Measurements from ENCODE around the gene SIDT1.

Gene SIDT1

DNA sequence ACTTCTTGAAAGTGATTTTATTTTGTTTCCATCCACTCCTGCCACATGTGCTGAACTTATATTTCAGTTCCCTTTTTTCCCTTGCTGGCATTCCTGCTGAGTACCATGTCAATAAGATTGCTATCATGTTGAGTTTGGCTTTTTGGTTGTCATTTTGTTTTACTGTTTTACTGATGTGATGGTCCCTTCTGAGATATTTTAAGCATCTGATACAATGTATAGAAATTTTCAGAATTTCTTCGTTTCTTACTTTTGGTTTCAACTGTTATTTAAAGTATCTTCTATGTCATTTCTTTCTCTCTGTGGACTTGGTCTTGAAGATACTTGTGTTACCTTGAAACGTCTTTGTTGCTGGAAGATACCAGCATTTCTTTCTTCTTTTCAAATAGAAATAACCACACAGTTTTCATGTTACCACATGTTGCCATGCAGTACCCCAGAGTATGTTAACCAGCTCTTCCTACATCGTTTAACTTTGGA lies 14.1 kb downstream of the SIDT1 start:
- DNase-seq = no peak

DNA sequence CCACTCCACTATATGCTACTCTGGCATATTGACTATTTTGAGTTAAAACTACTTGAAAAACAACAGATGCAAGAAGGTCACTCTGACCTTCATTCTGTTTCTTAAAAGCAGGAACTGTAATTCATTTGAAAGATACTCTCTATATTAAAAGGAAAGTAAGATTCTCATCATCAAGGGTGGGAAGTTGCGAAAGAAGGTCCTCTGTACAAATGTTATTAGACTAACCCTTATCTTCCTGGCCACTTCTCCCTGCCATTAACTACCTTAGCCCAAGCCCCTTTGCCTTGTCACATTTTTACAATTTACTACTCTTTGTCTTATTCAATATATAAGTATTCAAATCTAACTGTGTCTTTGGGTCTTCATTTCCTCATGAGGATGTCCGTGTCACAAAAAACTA lies 16.1 kb downstream of the SIDT1 start:
- no peak for DNase-seq

- no peak for DNase-seq
Measured at GRCh38 chr3:113551820-113552219, 19.5 kb downstream of the SIDT1 start.

GRCh38 chr3:113552851-113553250 lies 20.5 kb downstream of the SIDT1 start:
- DNase-seq = peak; percentile 41

DNA sequence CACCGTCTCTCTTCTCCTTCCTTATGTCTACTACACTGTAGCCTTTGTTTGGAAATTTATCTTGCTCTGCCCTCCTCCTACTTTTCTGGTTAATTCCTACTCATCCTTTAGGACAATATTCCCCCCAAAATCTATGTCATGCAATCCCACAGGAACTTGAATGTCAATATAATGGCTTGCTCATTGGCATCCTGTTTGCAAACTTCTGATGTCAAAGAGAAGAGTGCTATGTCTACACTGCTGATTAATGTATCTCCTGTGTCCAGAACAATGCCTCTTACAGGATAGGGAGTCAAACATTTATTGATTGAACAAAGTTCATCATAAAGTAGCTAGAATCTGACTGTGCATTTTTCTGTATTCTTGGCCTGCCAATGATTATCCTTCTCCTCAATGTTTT lies 22.8 kb downstream of the SIDT1 start:
- DNase-seq = no peak

DNA sequence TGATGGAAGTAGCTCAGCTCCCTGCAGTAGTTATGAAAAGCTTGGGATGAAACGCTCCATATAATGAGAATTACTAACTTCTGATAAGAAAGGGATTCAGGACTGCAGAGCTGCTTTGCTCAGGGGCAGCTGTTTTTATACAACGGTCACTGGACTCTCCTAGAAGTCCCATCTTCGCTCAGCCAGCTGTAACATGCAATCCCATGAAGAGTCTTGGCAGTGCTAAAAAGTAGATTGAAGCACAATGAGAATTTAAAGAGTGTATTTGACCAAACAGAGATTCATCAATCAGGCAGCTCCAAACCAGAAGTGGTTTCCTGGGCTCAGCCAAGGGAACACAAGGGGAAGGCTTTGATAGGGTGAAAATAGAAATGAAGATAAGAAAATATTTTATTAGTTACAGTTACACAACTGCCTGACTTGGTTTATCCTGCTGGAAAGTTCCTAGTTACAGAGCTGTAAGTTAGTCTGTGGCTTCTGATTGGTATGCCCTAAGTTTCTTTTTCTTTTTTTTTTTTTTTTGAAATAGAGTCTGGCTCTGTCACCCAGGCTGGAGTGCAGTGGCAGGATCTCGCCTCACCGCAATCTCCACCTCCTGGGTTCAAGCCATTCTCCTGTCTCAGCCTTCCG lies 24.1 kb downstream of the SIDT1 start:
- no peak for DNase-seq

DNA sequence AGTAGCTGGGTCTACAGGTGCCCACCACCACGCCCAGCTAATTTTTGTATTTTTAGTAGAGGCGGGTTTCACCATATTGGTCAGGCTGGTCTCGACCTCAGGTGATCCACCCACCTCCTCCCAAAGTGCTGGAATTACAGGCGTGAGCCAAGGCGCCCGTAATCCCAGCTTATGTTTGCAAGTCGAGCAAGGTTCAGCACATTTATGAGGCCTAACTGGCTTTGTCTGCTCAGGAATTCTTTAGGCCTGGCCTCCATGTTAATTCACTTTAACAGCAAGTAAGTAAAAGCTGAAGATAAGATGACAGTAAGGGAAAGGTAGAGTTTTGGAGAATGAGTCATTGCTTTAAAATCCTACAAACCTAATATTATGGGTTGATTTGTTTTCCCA lies 24.6 kb downstream of the SIDT1 start:
- DNase-seq = no peak

DNA sequence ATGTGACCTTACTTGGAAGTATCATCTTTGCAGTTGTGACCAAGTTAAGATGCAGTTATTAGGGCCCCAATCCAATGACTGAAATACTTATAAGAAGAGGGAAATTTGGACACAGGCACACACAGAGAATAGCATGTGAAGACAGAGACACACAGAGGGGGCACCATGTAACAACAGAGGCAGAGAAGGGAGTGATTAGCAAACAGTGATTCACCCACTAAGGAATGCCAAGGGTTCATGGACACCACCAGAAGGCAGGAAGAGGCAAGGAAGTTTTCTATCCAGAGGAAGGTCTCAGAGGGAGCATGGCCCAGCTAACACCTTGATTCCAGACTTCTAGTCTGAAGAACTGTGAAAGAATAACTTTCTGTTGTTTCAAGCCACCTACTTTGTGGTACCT lies 25.0 kb downstream of the SIDT1 start:
- no peak for DNase-seq

DNA sequence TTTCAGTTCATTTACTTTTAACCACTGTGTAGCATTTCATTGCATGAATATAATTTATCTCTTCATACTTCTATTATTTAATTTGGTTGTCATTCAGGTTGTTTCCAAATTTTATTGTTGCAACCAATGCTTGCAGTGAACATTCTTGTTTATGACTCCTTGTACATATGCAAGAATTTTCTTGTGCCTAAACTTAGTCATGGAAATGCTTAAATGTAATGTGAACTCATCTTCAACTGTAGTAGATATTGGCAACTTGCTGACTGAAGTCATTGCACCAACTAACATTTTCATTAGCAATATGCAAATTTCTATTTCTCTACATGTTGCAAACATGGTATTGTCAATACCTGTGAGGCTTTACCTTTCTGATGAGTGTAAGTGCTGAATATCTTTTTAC lies 26.7 kb downstream of the SIDT1 start:
- DNase-seq = no peak

GRCh38 chr3:113560271-113560670 lies 27.9 kb downstream of the SIDT1 start:
- no peak for DNase-seq

GRCh38 chr3:113560831-113561623 lies 28.7 kb downstream of the SIDT1 start:
- no peak for DNase-seq

GRCh38 chr3:113565555-113565954 lies 33.2 kb downstream of the SIDT1 start:
- no peak for DNase-seq

GRCh38 chr3:113570158-113570557 lies 37.8 kb downstream of the SIDT1 start:
- DNase-seq = no peak

DNA sequence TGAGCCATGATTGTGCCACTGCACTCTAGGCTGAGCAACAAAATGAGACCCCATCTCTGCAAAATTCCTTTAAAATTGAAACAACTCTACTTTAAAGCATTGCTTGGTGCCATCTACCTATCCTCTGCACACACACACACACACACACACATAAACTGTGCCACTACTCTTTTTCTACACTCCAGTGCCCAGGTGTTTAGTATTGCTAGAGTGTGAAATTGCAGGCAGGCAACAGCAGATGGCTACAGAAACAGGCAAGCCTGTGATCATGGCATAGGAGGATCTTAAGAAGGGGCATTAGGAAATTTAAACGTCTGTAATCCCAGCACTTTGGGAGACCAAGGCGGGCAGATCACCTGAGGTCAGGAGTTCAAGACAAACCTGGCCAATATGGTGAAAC lies 39.0 kb downstream of the SIDT1 start:
- DNase-seq = no peak

DNA sequence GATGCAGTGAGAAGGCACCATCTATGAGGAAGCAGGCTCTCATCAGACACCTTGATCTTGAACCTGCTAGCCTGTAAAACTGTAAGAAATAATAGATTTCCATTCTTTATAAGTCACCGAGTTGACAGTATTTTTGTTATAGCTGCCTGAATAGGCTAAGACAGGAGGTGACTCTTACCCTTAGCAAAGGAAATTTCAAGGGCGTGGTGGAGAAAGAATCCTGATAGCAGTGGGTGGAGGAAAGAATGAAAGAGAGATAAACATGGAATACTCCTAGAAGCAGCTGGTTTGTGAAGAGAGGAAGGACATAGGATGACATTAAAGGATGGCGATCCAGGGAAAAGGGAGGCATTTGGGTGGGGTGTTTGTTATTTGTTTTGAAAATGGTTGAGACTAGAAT lies 41.4 kb downstream of the SIDT1 start:
- no peak for DNase-seq

DNA sequence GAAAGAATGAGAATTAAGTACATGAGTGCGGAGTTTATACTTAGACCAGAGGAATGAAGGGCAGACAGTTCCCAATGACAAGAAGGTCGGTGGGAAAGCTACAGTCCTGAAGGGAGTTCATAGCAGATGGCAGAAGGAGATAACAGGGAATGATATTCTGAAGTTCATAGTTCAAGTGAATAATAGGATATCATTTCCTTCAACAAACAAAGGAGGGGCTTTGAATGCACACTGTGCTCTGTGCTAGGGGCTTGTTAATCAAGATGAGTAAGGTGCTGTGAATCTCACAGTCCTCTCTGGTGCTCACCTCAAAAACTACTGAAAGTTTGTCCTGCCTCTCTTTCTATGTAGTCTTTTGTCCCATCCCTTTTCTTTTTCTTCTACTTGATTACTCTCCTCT lies 41.9 kb downstream of the SIDT1 start:
- no peak for DNase-seq

GRCh38 chr3:113575206-113575605 lies 42.9 kb downstream of the SIDT1 start:
- no peak for DNase-seq

GRCh38 chr3:113585228-113585627 lies 52.9 kb downstream of the SIDT1 start:
- DNase-seq = no peak

DNA sequence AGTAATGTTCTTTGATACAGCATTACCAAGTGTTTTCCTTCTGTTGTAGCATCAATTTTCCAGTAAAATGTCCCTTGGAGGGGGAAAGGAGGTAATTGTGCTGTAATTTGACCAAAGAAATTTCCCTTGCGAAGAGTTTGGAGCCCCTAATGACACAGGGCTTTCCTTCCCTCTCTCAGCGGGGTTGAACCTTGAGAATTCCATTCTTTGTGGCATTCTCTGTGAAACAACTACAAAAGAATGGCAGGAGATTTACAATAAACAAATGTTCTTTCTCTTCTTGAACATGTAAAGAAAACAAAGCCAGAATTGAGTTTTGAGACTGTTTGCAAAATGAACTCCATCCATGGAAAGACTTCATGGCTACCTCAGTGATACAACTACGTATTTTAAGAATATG lies 53.4 kb downstream of the SIDT1 start:
- DNase-seq = no peak

- DNase-seq = no peak
Measured at GRCh38 chr3:113588806-113589205, 56.5 kb downstream of the SIDT1 start.

- no peak for DNase-seq
Measured at GRCh38 chr3:113589971-113590370, 57.6 kb downstream of the SIDT1 start.

- DNase-seq = no peak
Measured at GRCh38 chr3:113590983-113591382, 58.6 kb downstream of the SIDT1 start.

DNA sequence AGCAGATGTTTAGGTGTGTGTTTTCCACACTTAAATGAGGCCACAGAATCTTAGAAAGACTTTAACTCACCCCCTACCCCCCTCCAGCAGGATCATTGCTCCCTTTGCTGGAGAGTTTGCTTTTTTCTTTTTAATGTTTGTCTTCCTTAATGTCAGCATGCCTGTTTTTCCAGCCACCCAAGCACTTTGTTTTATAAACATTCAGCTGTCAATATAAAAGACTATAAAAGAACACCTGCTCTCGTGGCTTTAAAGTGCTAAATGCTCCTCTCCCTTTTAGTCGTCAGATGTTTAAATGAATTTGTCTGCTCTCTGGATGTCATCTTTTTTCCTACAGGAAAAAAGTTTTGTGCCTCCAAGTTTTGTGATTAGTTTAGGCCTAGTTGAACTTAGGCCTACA lies 61.7 kb downstream of the SIDT1 start:
- DNase-seq = no peak

DNA sequence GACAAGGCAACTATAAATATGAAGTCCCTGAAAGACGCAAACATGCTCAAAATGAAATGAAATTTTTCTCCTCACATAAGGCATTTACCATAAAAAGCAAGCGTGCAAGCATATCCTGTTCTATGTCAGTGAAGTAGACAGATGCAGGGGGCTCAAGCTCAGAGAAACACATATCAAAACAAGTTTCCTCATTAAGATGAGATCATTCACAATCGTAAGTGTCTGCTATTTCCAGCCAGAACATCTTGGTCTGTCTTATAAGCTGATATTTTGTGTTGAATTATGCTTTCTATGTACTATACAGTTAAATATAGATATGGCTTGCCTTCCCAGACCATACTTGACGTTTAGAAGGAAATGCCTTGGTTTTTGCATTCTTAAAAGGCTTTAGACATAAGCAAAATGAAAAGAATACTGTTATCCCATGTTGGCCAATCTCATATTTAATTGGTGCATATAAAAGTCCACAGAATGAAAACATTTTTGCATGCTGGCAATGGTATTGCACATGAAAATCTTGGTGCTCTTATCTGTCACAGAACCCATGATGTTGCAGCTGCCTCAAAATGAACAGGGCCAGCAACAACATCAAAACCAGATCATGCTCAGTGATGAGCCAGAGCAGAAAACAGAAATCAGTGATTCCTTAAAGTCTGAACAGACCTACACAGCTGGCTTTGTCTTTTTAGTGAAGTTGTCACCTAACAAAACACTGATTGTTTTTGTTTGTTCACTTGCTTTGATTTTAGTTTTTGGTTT lies 65.4 kb downstream of the SIDT1 start:
- no peak for DNase-seq
